Osteocyte (in vitro differentiated cells): ENCODE measurements around the gene GLIS2. TPM values are rescaled to one million over a fixed set of nuclear protein-coding genes. Genes with fewer than 3 reads are reported as not detected.
"Not testable (repeated sequence)": the region's sequence is repeated elsewhere in the genome, so short reads cannot be mapped to it uniquely, and the experiment has no call there.

Source experiments
- DNase-seq: peaks from one replicate; pipeline ENCODE4 v3.0.0; 2021; ENCODE audit warnings: mixed read lengths; ENCODE audit not compliant: unreplicated experiment; ENCODE audit errors: extremely low spot score
- H3K27ac Mint-ChIP-seq: one replicate; pipeline ENCODE4 v1.8.0; 2021; ENCODE audit warnings: mild to moderate bottlenecking, mixed read lengths; ENCODE audit not compliant: unreplicated experiment
- H3K27me3 Mint-ChIP-seq: one replicate; pipeline ENCODE4 v1.8.0; 2021; ENCODE audit warnings: mixed read lengths; ENCODE audit not compliant: unreplicated experiment
- H3K36me3 Mint-ChIP-seq: one replicate; pipeline ENCODE4 v1.8.0; 2021; ENCODE audit warnings: mixed read lengths; ENCODE audit not compliant: unreplicated experiment
- H3K4me1 Mint-ChIP-seq: one replicate; pipeline ENCODE4 v1.8.0; 2021; ENCODE audit warnings: mixed read lengths; ENCODE audit not compliant: unreplicated experiment
- H3K4me3 Mint-ChIP-seq: one replicate; pipeline ENCODE4 v1.8.0; 2021; ENCODE audit warnings: mild to moderate bottlenecking, moderate library complexity, mixed read lengths; ENCODE audit not compliant: unreplicated experiment
- H3K9me3 Mint-ChIP-seq: one replicate; pipeline ENCODE4 v1.8.0; 2021; ENCODE audit warnings: mixed read lengths; ENCODE audit not compliant: unreplicated experiment
- total RNA-seq: library from RNA; stranded (reverse); gene quantifications from 2 replicates; pipeline ENCODE4 v1.2.1, GENCODE V29; 2021
- TF ChIP-seq, protein P1 (sequence below): fragments of 200-600 bp; sonication (generic); IDR thresholded peaks from 2 replicates; pipeline ENCODE4 v1.5.0; 2021; ENCODE audit warnings: antibody characterized with exemption, mild to moderate bottlenecking, moderate library complexity

GLIS2 gene
- total RNA-seq, 1 donor from 2014 or later, result 59.9 TPM

DNA sequence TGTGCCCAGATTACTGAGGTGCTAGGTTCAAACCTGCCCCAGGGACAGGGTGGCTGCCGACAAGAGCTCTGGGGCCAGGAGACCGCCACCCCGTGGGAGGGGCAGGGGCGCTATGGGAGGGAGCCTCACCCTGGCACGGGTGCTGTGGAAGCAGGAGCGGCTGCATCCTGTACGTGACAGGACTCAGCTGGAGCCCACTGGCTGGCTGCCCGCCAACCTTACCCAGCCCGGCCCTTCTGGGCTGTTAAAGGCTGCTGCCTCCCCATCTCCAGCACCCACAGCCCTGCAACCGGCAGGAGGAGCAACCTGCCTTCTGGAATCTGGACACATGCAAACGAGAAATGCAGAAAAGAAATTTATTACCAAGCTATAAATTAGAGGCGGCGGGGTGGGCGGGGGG lies 24.0 kb downstream of the GLIS2 start:
- H3K4me1 Mint-ChIP-seq, result peaks cover 14% of the 10 kb centered on the region
- no peaks in the 10 kb centered on the region for H3K9me3 Mint-ChIP-seq
- peak; percentile 90 for DNase-seq
- no peak overlapping the region for H3K4me3 Mint-ChIP-seq
- H3K36me3 Mint-ChIP-seq, result peaks cover 4% of the 10 kb centered on the region
- TF ChIP-seq, protein P1, sequence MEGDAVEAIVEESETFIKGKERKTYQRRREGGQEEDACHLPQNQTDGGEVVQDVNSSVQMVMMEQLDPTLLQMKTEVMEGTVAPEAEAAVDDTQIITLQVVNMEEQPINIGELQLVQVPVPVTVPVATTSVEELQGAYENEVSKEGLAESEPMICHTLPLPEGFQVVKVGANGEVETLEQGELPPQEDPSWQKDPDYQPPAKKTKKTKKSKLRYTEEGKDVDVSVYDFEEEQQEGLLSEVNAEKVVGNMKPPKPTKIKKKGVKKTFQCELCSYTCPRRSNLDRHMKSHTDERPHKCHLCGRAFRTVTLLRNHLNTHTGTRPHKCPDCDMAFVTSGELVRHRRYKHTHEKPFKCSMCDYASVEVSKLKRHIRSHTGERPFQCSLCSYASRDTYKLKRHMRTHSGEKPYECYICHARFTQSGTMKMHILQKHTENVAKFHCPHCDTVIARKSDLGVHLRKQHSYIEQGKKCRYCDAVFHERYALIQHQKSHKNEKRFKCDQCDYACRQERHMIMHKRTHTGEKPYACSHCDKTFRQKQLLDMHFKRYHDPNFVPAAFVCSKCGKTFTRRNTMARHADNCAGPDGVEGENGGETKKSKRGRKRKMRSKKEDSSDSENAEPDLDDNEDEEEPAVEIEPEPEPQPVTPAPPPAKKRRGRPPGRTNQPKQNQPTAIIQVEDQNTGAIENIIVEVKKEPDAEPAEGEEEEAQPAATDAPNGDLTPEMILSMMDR, result peak; percentile 27
- no peaks in the 10 kb centered on the region for H3K27me3 Mint-ChIP-seq
- peak overlapping the region; percentile 73 for H3K27ac Mint-ChIP-seq

DNA sequence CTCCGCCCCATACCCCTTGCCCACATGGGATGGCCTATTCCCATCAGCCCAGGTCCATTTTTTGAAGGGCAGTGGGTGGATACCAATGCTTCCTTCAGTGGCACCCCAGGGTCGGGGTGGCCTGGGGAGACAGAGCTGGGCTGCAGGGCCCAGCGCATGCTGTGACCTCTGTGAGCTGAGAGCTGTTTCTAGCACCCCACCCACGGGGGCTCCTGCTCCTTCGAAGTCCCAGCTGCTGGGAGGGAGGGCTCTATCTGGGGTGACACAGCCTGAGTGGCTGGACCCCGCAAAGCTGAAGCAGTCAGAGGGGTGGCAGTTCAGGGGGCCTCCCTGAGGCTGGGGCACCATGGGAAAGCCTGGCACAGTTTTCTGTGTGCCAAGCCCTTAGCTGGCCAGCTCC lies 24.6 kb downstream of the GLIS2 start:
- DNase-seq, result no peak
- H3K36me3 Mint-ChIP-seq, result peaks cover 3% of the 10 kb centered on the region
- TF ChIP-seq, protein P1, result no peak
- H3K27ac Mint-ChIP-seq, result no peak overlapping the region
- H3K9me3 Mint-ChIP-seq, result no peaks in the 10 kb centered on the region
- H3K4me1 Mint-ChIP-seq, result peaks cover 14% of the 10 kb centered on the region
- no peaks in the 10 kb centered on the region for H3K27me3 Mint-ChIP-seq
- H3K4me3 Mint-ChIP-seq, result no peak overlapping the region

DNA sequence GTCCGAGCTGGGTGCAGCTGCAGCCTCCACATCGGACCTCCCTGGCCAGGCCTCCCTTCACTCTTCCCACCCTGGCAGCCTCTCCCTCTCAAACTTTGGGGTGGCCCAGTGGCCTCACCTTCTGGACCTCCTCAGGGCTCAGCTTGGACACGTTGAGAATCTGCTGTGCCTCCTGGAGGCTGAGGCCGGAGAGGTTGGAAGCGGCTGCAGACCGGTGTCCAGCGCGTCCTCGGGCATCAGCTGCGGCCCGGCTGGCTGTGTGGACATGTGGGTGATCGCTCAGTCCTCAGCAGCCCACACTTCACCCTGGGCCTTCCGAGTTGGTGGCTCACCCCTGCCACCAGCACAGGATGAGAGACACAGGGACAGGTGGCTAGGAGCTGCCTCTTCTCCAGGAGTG lies 25.4 kb downstream of the GLIS2 start:
- DNase-seq, result no peak
- TF ChIP-seq, protein P1, result no peak
- H3K36me3 Mint-ChIP-seq, result no peaks in the 10 kb centered on the region
- no peak overlapping the region for H3K27ac Mint-ChIP-seq
- no peaks in the 10 kb centered on the region for H3K27me3 Mint-ChIP-seq
- no peak overlapping the region for H3K4me3 Mint-ChIP-seq
- no peaks in the 10 kb centered on the region for H3K9me3 Mint-ChIP-seq
- H3K4me1 Mint-ChIP-seq, result peaks cover 14% of the 10 kb centered on the region

DNA sequence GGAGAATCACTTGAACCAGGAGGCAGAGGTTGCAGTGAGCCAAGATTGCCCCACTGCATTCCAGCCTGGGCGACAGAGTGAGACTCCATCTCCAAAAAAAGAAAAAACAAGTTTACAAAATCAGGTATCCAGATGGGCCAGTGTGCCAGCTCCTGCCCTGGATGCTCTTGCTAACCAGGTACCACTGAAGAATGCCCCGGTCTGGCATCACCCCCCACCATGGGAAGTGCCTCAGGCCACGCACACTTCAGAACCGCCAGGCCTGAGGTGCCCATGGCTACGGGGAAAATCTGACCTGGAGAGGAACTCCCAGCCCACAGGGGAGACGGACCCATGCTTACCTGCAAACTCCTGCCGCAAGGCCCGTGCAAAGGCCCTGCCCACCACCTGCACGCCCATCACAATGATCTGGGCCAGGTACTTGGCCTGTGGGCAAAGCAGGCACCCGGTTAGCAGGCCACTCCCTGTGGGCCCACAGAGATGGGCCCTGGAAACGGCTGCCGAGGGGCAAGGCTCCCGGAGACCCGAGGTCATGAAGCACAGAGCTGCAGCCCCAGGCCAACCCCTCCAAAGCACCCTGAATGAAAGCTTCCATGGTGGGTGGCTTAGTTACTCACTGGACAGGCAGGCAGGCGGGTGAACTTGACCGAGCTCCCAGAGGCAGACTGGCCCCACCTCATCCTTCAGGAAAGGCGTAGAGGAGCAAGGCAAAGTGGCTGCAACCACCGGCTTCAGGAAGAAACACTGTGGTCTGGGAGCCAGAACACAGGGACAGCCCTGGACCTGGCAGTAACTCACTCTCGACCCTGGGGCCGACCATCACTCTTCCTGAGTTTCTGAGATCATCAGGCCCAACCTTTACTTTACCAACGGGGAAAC lies 27.2 kb downstream of the GLIS2 start:
- no peaks in the 10 kb centered on the region for H3K27me3 Mint-ChIP-seq
- H3K4me3 Mint-ChIP-seq, result no peak overlapping the region
- DNase-seq, result no peak
- H3K27ac Mint-ChIP-seq, result peak overlapping the region; percentile 67
- H3K4me1 Mint-ChIP-seq, result peaks cover 15% of the 10 kb centered on the region
- H3K36me3 Mint-ChIP-seq, result no peaks in the 10 kb centered on the region
- TF ChIP-seq, protein P1, result no peak
- no peaks in the 10 kb centered on the region for H3K9me3 Mint-ChIP-seq

DNA sequence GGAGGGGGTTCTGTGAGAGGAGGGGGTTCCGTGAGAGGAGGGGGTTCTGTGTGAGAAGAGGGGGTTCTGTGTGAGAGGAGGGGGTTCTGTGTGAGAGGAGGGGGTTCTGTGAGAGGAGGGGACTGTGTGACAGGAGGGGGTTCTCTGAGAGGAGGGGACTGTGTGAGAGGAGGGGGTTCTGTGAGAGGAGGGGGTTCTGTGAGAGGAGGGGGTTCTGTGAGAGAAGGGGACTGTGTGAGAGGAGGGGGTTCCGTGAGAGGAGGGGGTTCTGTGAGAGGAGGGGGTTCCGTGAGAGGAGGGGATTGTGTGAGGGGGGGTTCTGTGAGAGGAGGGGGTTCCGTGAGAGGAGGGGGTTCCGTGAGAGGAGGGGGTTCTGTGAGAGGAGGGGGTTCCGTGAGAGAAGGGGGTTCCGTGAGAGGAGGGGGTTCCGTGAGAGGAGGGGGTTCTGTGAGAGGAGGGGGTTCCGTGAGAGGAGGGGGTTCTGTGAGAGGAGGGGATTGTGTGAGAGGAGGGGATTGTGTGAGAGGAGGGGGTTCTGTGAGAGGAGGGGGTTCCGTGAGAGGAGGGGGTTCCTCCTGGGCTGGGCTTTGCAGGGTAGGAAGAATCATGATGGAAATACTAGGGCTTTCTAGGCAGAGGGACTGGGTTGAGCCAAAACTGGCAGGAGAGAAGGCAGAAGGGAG lies 28.6 kb downstream of the GLIS2 start:
- DNase-seq, H3K9me3 Mint-ChIP-seq, H3K4me3 Mint-ChIP-seq, H3K27me3 Mint-ChIP-seq, H3K36me3 Mint-ChIP-seq: not testable (repeated sequence)
- Mint-ChIP-seq H3K27ac (peak overlapping the region; percentile 31), H3K4me1 (peaks cover 16% of the 10 kb centered on the region)
